GM23338 (cell line): ENCODE measurements around the gene ZDHHC11B. TPM values are rescaled to one million over a fixed set of nuclear protein-coding genes. Genes with fewer than 3 reads are reported as not detected.

Experiments used
- ATAC-seq: fragments of 200-7000 bp; cut with Tn5 transposase; 3 replicates; pipeline ENCODE4 v1.9.1; 2020
- DNase-seq: peaks from one replicate; pipeline ENCODE4 v3.0.0-alpha.2; 2015; ENCODE audit warnings: low spot score
- H2AFZ ChIP-seq: fragments of 200-600 bp; sonication (generic); 2 replicates; pipeline ENCODE4 v1.8.0; 2016; ENCODE audit warnings: antibody characterized with exemption, mild to moderate bottlenecking, moderate library complexity
- H3F3A ChIP-seq: fragments of 200-600 bp; sonication (generic); replicated peaks from 2 replicates; pipeline ENCODE4 v1.8.0; 2017; ENCODE audit warnings: antibody characterized with exemption, mixed run types, low read depth
- H3K27ac ChIP-seq: fragments of 200-600 bp; sonication (generic); 2 replicates; pipeline ENCODE4 v1.6.1; 2016; ENCODE audit warnings: low read depth
- H3K27me3 ChIP-seq: fragments of 200-600 bp; sonication (generic); 2 replicates; pipeline ENCODE4 v1.8.0; 2016; ENCODE audit warnings: mild to moderate bottlenecking, mixed run types, moderate library complexity; ENCODE audit not compliant: insufficient read depth
- H3K36me3 ChIP-seq: fragments of 200-600 bp; sonication (generic); 2 replicates; pipeline ENCODE4 v1.8.0; 2016; ENCODE audit warnings: mild to moderate bottlenecking; ENCODE audit not compliant: insufficient read depth
- H3K4me1 ChIP-seq: fragments of 200-600 bp; sonication (generic); 2 replicates; pipeline ENCODE4 v1.8.0; 2016; ENCODE audit warnings: mild to moderate bottlenecking, moderate library complexity; ENCODE audit not compliant: insufficient read depth
- H3K4me2 ChIP-seq: fragments of 200-600 bp; sonication (generic); 2 replicates; pipeline ENCODE4 v1.7.1; 2017; ENCODE audit warnings: mixed run types
- H3K4me3 ChIP-seq: fragments of 200-600 bp; sonication (generic); 2 replicates; pipeline ENCODE4 v1.6.1; 2016; ENCODE audit warnings: mixed run types
- H3K79me2 ChIP-seq: fragments of 200-600 bp; sonication (generic); replicated peaks from 2 replicates; pipeline ENCODE4 v1.8.0; 2017; ENCODE audit warnings: mild to moderate bottlenecking; ENCODE audit not compliant: insufficient read depth
- H3K9me2 ChIP-seq: fragments of 200-600 bp; sonication (generic); 2 replicates; pipeline ENCODE4 v1.8.0; 2017; ENCODE audit not compliant: insufficient read depth
- H4K20me1 ChIP-seq: fragments of 200-600 bp; sonication (generic); replicated peaks from 2 replicates; pipeline ENCODE4 v1.8.0; 2017; ENCODE audit warnings: mild to moderate bottlenecking; ENCODE audit not compliant: insufficient read depth
- H3K27ac Mint-ChIP-seq: 2 replicates; pipeline ENCODE4 v1.8.0; 2020; ENCODE audit warnings: inconsistent platforms, mild to moderate bottlenecking, moderate library complexity, mixed read lengths
- H3K27me3 Mint-ChIP-seq: 3 replicates; pipeline ENCODE4 v1.8.0; 2022; ENCODE audit warnings: low read depth, mild to moderate bottlenecking, moderate library complexity, mixed read lengths, inconsistent platforms; ENCODE audit not compliant: insufficient read depth, poor library complexity
- H3K36me3 Mint-ChIP-seq: 3 replicates; pipeline ENCODE4 v1.8.0; 2021; ENCODE audit warnings: low read depth, mild to moderate bottlenecking, inconsistent platforms, moderate library complexity, mixed read lengths
- H3K4me1 Mint-ChIP-seq: 3 replicates; pipeline ENCODE4 v1.8.0; 2020; ENCODE audit warnings: mild to moderate bottlenecking, inconsistent platforms, mixed read lengths
- H3K4me3 Mint-ChIP-seq: 3 replicates; pipeline ENCODE4 v1.8.0; 2021; ENCODE audit warnings: moderate library complexity, mild to moderate bottlenecking, inconsistent platforms, mixed read lengths
- H3K9me3 Mint-ChIP-seq: 3 replicates; pipeline ENCODE4 v1.8.0; 2020; ENCODE audit warnings: moderate library complexity, mild to moderate bottlenecking, inconsistent platforms, mixed read lengths
- CREB1 ChIP-seq: fragments of 250-450 bp; sonication (Bioruptor Pico); IDR thresholded peaks from 2 replicates; pipeline ENCODE4 v1.5.0; 2020; ENCODE audit warnings: low read depth, mild to moderate bottlenecking, moderate library complexity
- CTCF ChIP-seq, 2 experiments: fragments of 200-600 bp in 1 of 2; sonication (generic) in 1 of 2; conservative IDR thresholded peaks; 2 replicates each; pipeline versions ENCODE4 v1.5.1 to v1.6.1; 2016 to 2017; ENCODE audit warnings: antibody characterized with exemption in 2 of 2, low read depth in 2 of 2, mild to moderate bottlenecking in 2 of 2, moderate library complexity in 1 of 2
- ETS1 ChIP-seq: IDR thresholded peaks from 2 replicates; pipeline ENCODE4 v1.6.1; 2016; ENCODE audit warnings: antibody characterized with exemption
- EZH2 ChIP-seq: fragments of 200-600 bp; sonication (generic); IDR thresholded peaks from one replicate; pipeline ENCODE4 v1.8.0; 2017; ENCODE audit warnings: antibody characterized with exemption, mild to moderate bottlenecking, low read depth; ENCODE audit not compliant: unreplicated experiment
- EZH2phosphoT487 ChIP-seq: fragments of 200-600 bp; sonication (generic); IDR thresholded peaks from one replicate; pipeline ENCODE4 v1.8.1; 2018; ENCODE audit warnings: antibody characterized with exemption; ENCODE audit not compliant: unreplicated experiment
- JUNB ChIP-seq: IDR thresholded peaks from one replicate; pipeline ENCODE4 v1.6.1; 2016; ENCODE audit warnings: antibody characterized with exemption; ENCODE audit not compliant: unreplicated experiment
- NANOG ChIP-seq: IDR thresholded peaks from 2 replicates; pipeline ENCODE4 v1.6.1; 2016; ENCODE audit warnings: antibody characterized with exemption, borderline replicate concordance
- POLR2AphosphoS5 ChIP-seq: IDR thresholded peaks from 2 replicates; pipeline ENCODE4 v1.6.1; 2016; ENCODE audit warnings: antibody characterized with exemption, low read depth
- REST ChIP-seq: IDR thresholded peaks from one replicate; pipeline ENCODE4 v1.6.1; 2018; ENCODE audit warnings: antibody characterized with exemption; ENCODE audit not compliant: unreplicated experiment
- STAT1 ChIP-seq: IDR thresholded peaks from one replicate; pipeline ENCODE4 v1.6.1; 2016; ENCODE audit warnings: antibody characterized with exemption; ENCODE audit not compliant: unreplicated experiment
- ZNF114 ChIP-seq: fragments of 250-450 bp; sonication (Bioruptor Pico); IDR thresholded peaks from 2 replicates; pipeline ENCODE4 v1.5.0; 2020; ENCODE audit warnings: mild to moderate bottlenecking, moderate library complexity
- ZNF331 ChIP-seq: fragments of 250-450 bp; sonication (Bioruptor Pico); IDR thresholded peaks from 2 replicates; pipeline ENCODE4 v1.5.0; 2020; ENCODE audit warnings: low read depth, mild to moderate bottlenecking, moderate library complexity
- polyA plus RNA-seq: library from polyadenylated mRNA; unstranded; fragments of >200 nt; fragmentation: Nextera tagmentation; extraction: Ambion mirVana; gene quantifications from 2 replicates; pipeline ENCODE4 v1.2.1, GENCODE V29; 2016
- total RNA-seq: library from RNA; depleted of rRNA; stranded (reverse); fragments of >200 nt; shearing (Covaris generic); gene quantifications from 2 replicates; pipeline ENCODE4 v1.2.3, GENCODE V29; 2014
- TF ChIP-seq, protein P1 (sequence below): fragments of 250-450 bp; sonication (Bioruptor Pico); IDR thresholded peaks from 2 replicates; pipeline ENCODE4 v1.5.0; 2020; ENCODE audit warnings: mild to moderate bottlenecking, moderate library complexity

ZDHHC11B gene
- total and polyA plus RNA-seq, 2 experiments from 2014 or later: 0.89 to 1.2 TPM

DNA sequence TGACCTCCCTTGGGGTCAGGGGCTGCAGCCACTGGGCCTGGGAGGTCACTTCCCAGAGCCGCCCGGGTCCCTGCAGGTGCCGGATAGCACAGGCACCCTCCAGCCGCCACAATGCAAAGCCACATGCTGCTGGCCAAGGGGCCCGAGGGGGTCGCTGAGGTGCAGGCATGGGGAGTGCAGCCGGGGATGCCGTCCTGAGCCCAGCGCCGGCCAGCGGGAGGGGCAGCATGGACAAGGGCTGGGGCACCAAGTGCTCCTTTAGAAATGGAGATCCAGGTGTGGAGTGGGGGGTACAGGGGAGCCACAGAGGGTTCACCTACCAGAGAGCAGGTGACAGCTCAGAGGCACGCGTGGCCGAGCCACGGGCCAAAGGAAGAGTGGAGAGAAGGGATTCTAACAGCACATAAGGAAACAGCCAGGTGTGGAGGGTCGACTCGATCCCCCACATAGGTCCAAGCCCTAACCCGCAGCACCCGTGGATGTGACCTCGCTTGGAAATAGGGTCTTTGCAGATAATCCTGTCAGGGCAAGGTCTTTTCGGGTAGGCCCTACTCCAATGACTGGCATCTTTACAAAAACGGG lies 24.7 kb downstream of the ZDHHC11B start:
- H3K4me3 ChIP-seq: no peak overlapping the region
- H3K27me3 ChIP-seq: no peaks in the 10 kb centered on the region
- peaks cover 12% of the 10 kb centered on the region for H3K27me3 Mint-ChIP-seq
- no peaks in the 10 kb centered on the region for H3K9me2 ChIP-seq
- no peak overlapping the region for H3K4me2 ChIP-seq
- no peak overlapping the region for H3K27ac Mint-ChIP-seq
- H3K36me3 Mint-ChIP-seq: no peaks in the 10 kb centered on the region; the same call in 2 of the 3 replicates
- no peaks in the 10 kb centered on the region for H3K4me1 ChIP-seq
- no peak overlapping the region for H3K4me3 Mint-ChIP-seq
- no peaks in the 10 kb centered on the region for H3K36me3 ChIP-seq
- H4K20me1 ChIP-seq: no peaks in the 10 kb centered on the region; the same call in 1 of the 2 replicates
- H3K4me1 Mint-ChIP-seq: no peaks in the 10 kb centered on the region
- no peak for ATAC-seq
- H3K9me3 Mint-ChIP-seq: peaks cover 9% of the 10 kb centered on the region
- no peak for DNase-seq
- H2AFZ ChIP-seq: no peak overlapping the region
- H3F3A ChIP-seq: no peaks in the 10 kb centered on the region
- H3K27ac ChIP-seq: no peak overlapping the region
- no peaks in the 10 kb centered on the region for H3K79me2 ChIP-seq
- TF ChIP-seq CTCF (conservative IDR thresholded peaks at IDR 0.05; ENCODE audit: low read depth in 2 of 2) (no peak), ZNF114 (CRISPR knock-in tag) (no peak), NANOG (no peak), REST (no peak), CREB1 (CRISPR knock-in tag) (no peak), EZH2 (no peak), EZH2phosphoT487 (no peak), STAT1 (no peak), ZNF331 (CRISPR knock-in tag) (no peak), ETS1 (no peak), POLR2AphosphoS5 (no peak), JUNB (no peak)
- TF ChIP-seq, protein P1, sequence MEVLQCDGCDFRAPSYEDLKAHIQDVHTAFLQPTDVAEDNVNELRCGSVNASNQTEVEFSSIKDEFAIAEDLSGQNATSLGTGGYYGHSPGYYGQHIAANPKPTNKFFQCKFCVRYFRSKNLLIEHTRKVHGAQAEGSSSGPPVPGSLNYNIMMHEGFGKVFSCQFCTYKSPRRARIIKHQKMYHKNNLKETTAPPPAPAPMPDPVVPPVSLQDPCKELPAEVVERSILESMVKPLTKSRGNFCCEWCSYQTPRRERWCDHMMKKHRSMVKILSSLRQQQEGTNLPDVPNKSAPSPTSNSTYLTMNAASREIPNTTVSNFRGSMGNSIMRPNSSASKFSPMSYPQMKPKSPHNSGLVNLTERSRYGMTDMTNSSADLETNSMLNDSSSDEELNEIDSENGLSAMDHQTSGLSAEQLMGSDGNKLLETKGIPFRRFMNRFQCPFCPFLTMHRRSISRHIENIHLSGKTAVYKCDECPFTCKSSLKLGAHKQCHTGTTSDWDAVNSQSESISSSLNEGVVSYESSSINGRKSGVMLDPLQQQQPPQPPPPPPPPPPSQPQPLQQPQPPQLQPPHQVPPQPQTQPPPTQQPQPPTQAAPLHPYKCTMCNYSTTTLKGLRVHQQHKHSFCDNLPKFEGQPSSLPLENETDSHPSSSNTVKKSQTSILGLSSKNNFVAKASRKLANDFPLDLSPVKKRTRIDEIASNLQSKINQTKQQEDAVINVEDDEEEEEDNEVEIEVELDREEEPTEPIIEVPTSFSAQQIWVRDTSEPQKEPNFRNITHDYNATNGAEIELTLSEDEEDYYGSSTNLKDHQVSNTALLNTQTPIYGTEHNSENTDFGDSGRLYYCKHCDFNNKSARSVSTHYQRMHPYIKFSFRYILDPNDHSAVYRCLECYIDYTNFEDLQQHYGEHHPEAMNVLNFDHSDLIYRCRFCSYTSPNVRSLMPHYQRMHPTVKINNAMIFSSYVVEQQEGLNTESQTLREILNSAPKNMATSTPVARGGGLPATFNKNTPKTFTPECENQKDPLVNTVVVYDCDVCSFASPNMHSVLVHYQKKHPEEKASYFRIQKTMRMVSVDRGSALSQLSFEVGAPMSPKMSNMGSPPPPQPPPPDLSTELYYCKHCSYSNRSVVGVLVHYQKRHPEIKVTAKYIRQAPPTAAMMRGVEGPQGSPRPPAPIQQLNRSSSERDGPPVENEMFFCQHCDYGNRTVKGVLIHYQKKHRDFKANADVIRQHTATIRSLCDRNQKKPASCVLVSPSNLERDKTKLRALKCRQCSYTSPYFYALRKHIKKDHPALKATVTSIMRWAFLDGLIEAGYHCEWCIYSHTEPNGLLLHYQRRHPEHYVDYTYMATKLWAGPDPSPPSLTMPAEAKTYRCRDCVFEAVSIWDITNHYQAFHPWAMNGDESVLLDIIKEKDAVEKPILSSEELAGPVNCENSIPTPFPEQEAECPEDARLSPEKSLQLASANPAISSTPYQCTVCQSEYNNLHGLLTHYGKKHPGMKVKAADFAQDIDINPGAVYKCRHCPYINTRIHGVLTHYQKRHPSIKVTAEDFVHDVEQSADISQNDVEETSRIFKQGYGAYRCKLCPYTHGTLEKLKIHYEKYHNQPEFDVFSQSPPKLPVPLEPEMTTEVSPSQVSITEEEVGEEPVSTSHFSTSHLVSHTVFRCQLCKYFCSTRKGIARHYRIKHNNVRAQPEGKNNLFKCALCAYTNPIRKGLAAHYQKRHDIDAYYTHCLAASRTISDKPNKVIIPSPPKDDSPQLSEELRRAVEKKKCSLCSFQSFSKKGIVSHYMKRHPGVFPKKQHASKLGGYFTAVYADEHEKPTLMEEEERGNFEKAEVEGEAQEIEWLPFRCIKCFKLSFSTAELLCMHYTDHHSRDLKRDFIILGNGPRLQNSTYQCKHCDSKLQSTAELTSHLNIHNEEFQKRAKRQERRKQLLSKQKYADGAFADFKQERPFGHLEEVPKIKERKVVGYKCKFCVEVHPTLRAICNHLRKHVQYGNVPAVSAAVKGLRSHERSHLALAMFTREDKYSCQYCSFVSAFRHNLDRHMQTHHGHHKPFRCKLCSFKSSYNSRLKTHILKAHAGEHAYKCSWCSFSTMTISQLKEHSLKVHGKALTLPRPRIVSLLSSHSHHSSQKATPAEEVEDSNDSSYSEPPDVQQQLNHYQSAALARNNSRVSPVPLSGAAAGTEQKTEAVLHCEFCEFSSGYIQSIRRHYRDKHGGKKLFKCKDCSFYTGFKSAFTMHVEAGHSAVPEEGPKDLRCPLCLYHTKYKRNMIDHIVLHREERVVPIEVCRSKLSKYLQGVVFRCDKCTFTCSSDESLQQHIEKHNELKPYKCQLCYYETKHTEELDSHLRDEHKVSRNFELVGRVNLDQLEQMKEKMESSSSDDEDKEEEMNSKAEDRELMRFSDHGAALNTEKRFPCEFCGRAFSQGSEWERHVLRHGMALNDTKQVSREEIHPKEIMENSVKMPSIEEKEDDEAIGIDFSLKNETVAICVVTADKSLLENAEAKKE: no peak
